HepG2 (cell line): ENCODE measurements around the gene PTPN14. TPM values are rescaled to one million over a fixed set of nuclear protein-coding genes. Genes with fewer than 3 reads are reported as not detected.

ENCODE experiments used
- ATAC-seq: fragments of 200-7000 bp; cut with Tn5 transposase; 3 replicates; pipeline ENCODE4 v1.9.1; 2020; ENCODE audit warnings: mild to moderate bottlenecking, moderate library complexity
- BruUV-seq: library from RNA; stranded (reverse); fragments of 400-500 nt; replicated peaks from 2 replicates; lab custom pipeline; 2021; lab: Mats Ljungman, UMichigan
- CTCF ChIA-PET: fragments of 300-600 bp; formaldehyde crosslinking; extraction: SDS; loops from one replicate; lab custom pipeline; 2021; ENCODE audit warnings: low total read pairs, inconsistent platforms, low intra/inter-chr PET ratio; lab: Yijun Ruan, JAX
- POLR2A ChIA-PET: fragments of 350-600 bp; sonication (Branson Sonifier 250); formaldehyde crosslinking; loops from one replicate; lab custom pipeline; 2020; ENCODE audit warnings: antibody characterized with exemption, inconsistent platforms; lab: Yijun Ruan, JAX
- DNase-seq: peaks from one replicate; pipeline ENCODE4 v3.0.0-alpha.2; 2015; ENCODE audit warnings: low spot score
- FAIRE-seq: peaks from 3 replicates; lab custom pipeline; 2011; peaks lifted over from hg19 to GRCh38; lab: Jason Lieb, UNC
- H2AFZ ChIP-seq: one replicate; pipeline ENCODE4 v1.6.1; 2011; ENCODE audit warnings: low read length, inconsistent platforms
- H3K27ac ChIP-seq: fragments of 300-600 bp; 3 replicates; pipeline ENCODE4 v1.8.0; 2011; ENCODE audit warnings: mixed run types, mild to moderate bottlenecking, mixed read lengths, low read length, inconsistent platforms; ENCODE audit not compliant: insufficient read depth; ENCODE audit errors: extremely low read length
- H3K27me3 ChIP-seq, 2 experiments: fragments of 200-600 bp in 1 of 2; 2 replicates in 1 of 2; 3 replicates in 1 of 2; pipeline versions ENCODE4 v1.6.0 to v1.8.0; 2011; ENCODE audit warnings: low read length in 2 of 2, mild to moderate bottlenecking in 2 of 2, moderate library complexity in 2 of 2, inconsistent platforms in 1 of 2; ENCODE audit not compliant: insufficient read depth in 2 of 2, control insufficient read depth in 1 of 2
- H3K36me3 ChIP-seq, 2 experiments: fragments of 200-600 bp in 1 of 2; replicated peaks in 1 of 2; 2 replicates in 1 of 2; 3 replicates in 1 of 2; pipeline versions ENCODE4 v1.5.1 to v1.8.0; 2011; ENCODE audit warnings: low read length in 2 of 2, inconsistent platforms in 1 of 2; ENCODE audit not compliant: insufficient read depth in 2 of 2, control insufficient read depth in 1 of 2
- H3K4me1 ChIP-seq: 2 replicates; pipeline ENCODE4 v1.5.1; 2012; ENCODE audit warnings: low read length, inconsistent platforms; ENCODE audit not compliant: insufficient read depth
- H3K4me2 ChIP-seq: 2 replicates; pipeline ENCODE4 v1.6.0; 2011; ENCODE audit warnings: low read depth, low read length, inconsistent platforms
- H3K4me3 ChIP-seq, 3 experiments: fragments of 200-600 bp in 1 of 3; sonication (generic), shearing (Covaris generic) in 1 of 3; replicated peaks in 1 of 3; 2 replicates each; pipeline ENCODE4 v1.5.1; 2011 to 2016; ENCODE audit warnings: low read length in 3 of 3, inconsistent platforms in 2 of 3, low read depth in 2 of 3, mild to moderate bottlenecking in 2 of 3, control low read depth in 1 of 3, mixed read lengths in 1 of 3; ENCODE audit not compliant: insufficient read depth in 1 of 3
- H3K79me2 ChIP-seq: one replicate; pipeline ENCODE4 v1.6.1; 2011; ENCODE audit warnings: low read length, inconsistent platforms; ENCODE audit not compliant: insufficient read depth
- H3K9ac ChIP-seq: 2 replicates; pipeline ENCODE4 v1.6.0; 2011; ENCODE audit warnings: mild to moderate bottlenecking, low read depth, low read length, inconsistent platforms; ENCODE audit not compliant: insufficient read depth
- H3K9me3 ChIP-seq: 2 replicates; pipeline ENCODE4 v1.5.1; 2012; ENCODE audit warnings: mild to moderate bottlenecking, low read length
- H4K20me1 ChIP-seq: 2 replicates; pipeline ENCODE4 v1.6.0; 2011; ENCODE audit warnings: inconsistent platforms, mild to moderate bottlenecking, low read length, moderate library complexity; ENCODE audit not compliant: insufficient read depth
- HDAC6 ChIP-seq: fragments of 200-600 bp; sonication (generic); IDR thresholded peaks from 2 replicates; pipeline ENCODE4 v1.7.0; 2017; ENCODE audit warnings: mild to moderate bottlenecking, antibody characterized with exemption, low read length, low read depth
- MAFK ChIP-seq, 2 experiments: IDR thresholded peaks in 1 of 2; conservative IDR thresholded peaks in 1 of 2; 2 replicates each; pipeline ENCODE4 v1.6.1; 2011; ENCODE audit warnings: improper control_type of control experiment in 2 of 2, low read length in 2 of 2
- RAD21 ChIP-seq: fragments of 450-650 bp; formaldehyde crosslinking; IDR thresholded peaks from 2 replicates; pipeline ENCODE4 v1.5.0; 2020; ENCODE audit warnings: mild to moderate bottlenecking
- SIX1 ChIP-seq: sonication (generic); formaldehyde crosslinking; IDR thresholded peaks from 2 replicates; pipeline ENCODE4 v1.4.0; 2020; ENCODE audit warnings: missing genetic modification reagents, borderline replicate concordance
- SMC3 ChIP-seq: IDR thresholded peaks from 2 replicates; pipeline ENCODE4 v1.6.1; 2011; ENCODE audit warnings: low read length, improper control_type of control experiment
- STAG1 ChIP-seq: sonication (generic); formaldehyde crosslinking; IDR thresholded peaks from 2 replicates; pipeline ENCODE4 v1.4.0; 2020; ENCODE audit warnings: missing genetic modification reagents
- TAF1 ChIP-seq: sonication (generic); formaldehyde crosslinking; IDR thresholded peaks from 2 replicates; pipeline ENCODE4 v1.4.0; 2020; ENCODE audit warnings: missing genetic modification reagents
- TBX3 ChIP-seq: fragments of 450-650 bp; IDR thresholded peaks from 2 replicates; pipeline ENCODE4 v1.6.1; 2017; ENCODE audit warnings: antibody characterized with exemption, mild to moderate bottlenecking, inconsistent platforms, borderline replicate concordance
- TFDP2 ChIP-seq: sonication (generic); formaldehyde crosslinking; IDR thresholded peaks from 2 replicates; pipeline ENCODE4 v1.4.0; 2020; ENCODE audit warnings: missing genetic modification reagents
- ZFP91 ChIP-seq: sonication (generic); formaldehyde crosslinking; IDR thresholded peaks from 2 replicates; pipeline ENCODE4 v1.9.0; 2022; ENCODE audit warnings: missing genetic modification reagents, mild to moderate bottlenecking, borderline replicate concordance
- ZHX1 ChIP-seq: sonication (generic); formaldehyde crosslinking; IDR thresholded peaks from 2 replicates; pipeline ENCODE4 v1.8.1; 2022; ENCODE audit warnings: low read depth, mild to moderate bottlenecking, missing genetic modification reagents
- ZNF326 ChIP-seq: sonication (generic); formaldehyde crosslinking; IDR thresholded peaks from 2 replicates; pipeline ENCODE4 v1.4.0; 2020; ENCODE audit warnings: missing genetic modification reagents, borderline replicate concordance
- ZNF484 ChIP-seq: sonication (generic); formaldehyde crosslinking; IDR thresholded peaks from 2 replicates; pipeline ENCODE4 v1.5.1; 2020; ENCODE audit warnings: mild to moderate bottlenecking, low read depth, missing genetic modification reagents, borderline replicate concordance
- WGBS: methylation state at CpG from one replicate; pipeline ENCODE4 v1.1.6; 2017; ENCODE audit warnings: low lambda C conversion rate; 5-methylcytosine and 5-hydroxymethylcytosine counted together
- in situ Hi-C: cut with HindIII; loops from 2 replicates; pipeline ENCODE4 v1.10.0; 2017; ENCODE audit warnings: low pct_unique_long_range_greater_than_20kb; ENCODE audit not compliant: extremely low pct_ligation_motif_present
- intact Hi-C: fragments of 100-400 bp; cut with micrococcal nuclease; formaldehyde crosslinking; loops from one replicate; pipeline ENCODE4 v1.10.0; 2022; ENCODE audit not compliant: unreplicated experiment
- polyA plus RNA-seq, 8 experiments: library from polyadenylated mRNA; depleted of rRNA in 3 of 8; stranded (reverse) in 7 of 8; unstranded in 1 of 8; fragments of >200 nt; fragmentation: Illumina TruSeq in 4 of 8; extraction: Trizol in 4 of 8; gene quantifications; 2 replicates each; pipeline versions ENCODE4 v1.2.1 to v1.2.3, GENCODE V29; 2011 to 2016; ENCODE audit warnings: low read depth in 4 of 8, missing spikeins in 1 of 8, mixed read lengths in 1 of 8; ENCODE audit not compliant: insufficient read depth in 1 of 8
- total RNA-seq, 5 experiments: library from RNA; depleted of rRNA; stranded (reverse); fragments of >200 nt; fragmentation: Illumina TruSeq; extraction: Trizol; gene quantifications; 2 replicates each; pipeline ENCODE4 v1.2.3, GENCODE V29; 2016; ENCODE audit warnings: low read depth in 1 of 5

The PTPN14 gene
- total and polyA plus RNA-seq, 2 of the 13 experiments (the other 11 are each of a cell fraction or from before 2014, with no cell fraction given): 3.9 to 4.7 TPM

GRCh38 chr1:214586621-214587020 lies 35.2 kb upstream of the PTPN14 start (continued):
- TF ChIP-seq ZFP91: no peak
- TF ChIP-seq TBX3: no peak
- TF ChIP-seq, all 625 proteins: peak for 0

- Histone ChIP-seq H4K20me1 (no peaks in the 10 kb centered on the region), H3K9me3 (no peaks in the 10 kb centered on the region), H3K27ac (no peak overlapping the region), H3K4me1 (no peaks in the 10 kb centered on the region), H3K79me2 (no peaks in the 10 kb centered on the region), H2AFZ (no peak overlapping the region), H3K9ac (no peak overlapping the region), H3K4me3 (no peak overlapping the region), H3K4me2 (no peak overlapping the region), H3K36me3 (no peaks in the 10 kb centered on the region), H3K27me3 (peaks cover 2 to 4% of the 10 kb centered on the region in 2 experiments; a peak in 1 of 5 replicates)
- ChIA-PET POLR2A (no interaction called here), CTCF (interaction anchor here (1.6 to 1.9 kb wide), 2 partner anchors 196 to 252 kb away, joined by 18 to 29 read pairs; no protein-coding TSS in a partner anchor)
- ATAC-seq (peak; percentile 80), DNase-seq (peak; percentile 31), FAIRE-seq (peak; percentile 56)
- intact Hi-C loops (loop anchor here (1.0 to 10.0 kb wide), 4 partner anchors 197 to 370 kb away; no protein-coding TSS in a partner anchor), in situ Hi-C loops (loop anchor here (5.0 to 10.0 kb wide), 3 partner anchors 193 to 370 kb away; no protein-coding TSS in a partner anchor)
- BruUV-seq: no TSS peak
- 8% methylated on average over 1 of the region's 1 CpG for WGBS
- TF ChIP-seq STAG1: peak; percentile 88
- TF ChIP-seq MAFK (conservative IDR thresholded peaks at IDR 0.05 in 1 of 2, IDR thresholded peaks at IDR 0.05 in 1 of 2; ENCODE audit: low read length in 2 of 2): peak; percentile 50 to 51; a peak in 3 of 4 replicates
- no peak for TF ChIP-seq ZNF326 (CRISPR knock-in tag)
- no peak for TF ChIP-seq ZHX1 (CRISPR knock-in tag)
- no peak for TF ChIP-seq HDAC6
- peak; percentile 66 for TF ChIP-seq SMC3
- TF ChIP-seq ZNF484 (CRISPR knock-in tag): no peak
- peak; percentile 56; the same call in 1 of the 2 replicates for TF ChIP-seq RAD21
- TF ChIP-seq SIX1 (CRISPR knock-in tag): no peak
- no peak for TF ChIP-seq TAF1 (CRISPR knock-in tag)
- no peak for TF ChIP-seq TFDP2 (CRISPR knock-in tag)
These were observed 33.7 kb upstream of the PTPN14 start for GRCh38 chr1:214584805-214585766.
